Osteocyte (in vitro differentiated cells): Measurements from ENCODE around the gene CCDC88C. TPM values are rescaled to one million over a fixed set of nuclear protein-coding genes. Genes with fewer than 3 reads are reported as not detected.

Experiments used
- DNase-seq: peaks from one replicate; pipeline ENCODE4 v3.0.0; 2021; ENCODE audit warnings: mixed read lengths; ENCODE audit not compliant: unreplicated experiment; ENCODE audit errors: extremely low spot score
- H3K27ac Mint-ChIP-seq: one replicate; pipeline ENCODE4 v1.8.0; 2021; ENCODE audit warnings: mild to moderate bottlenecking, mixed read lengths; ENCODE audit not compliant: unreplicated experiment
- H3K27me3 Mint-ChIP-seq: one replicate; pipeline ENCODE4 v1.8.0; 2021; ENCODE audit warnings: mixed read lengths; ENCODE audit not compliant: unreplicated experiment
- H3K36me3 Mint-ChIP-seq: one replicate; pipeline ENCODE4 v1.8.0; 2021; ENCODE audit warnings: mixed read lengths; ENCODE audit not compliant: unreplicated experiment
- H3K4me1 Mint-ChIP-seq: one replicate; pipeline ENCODE4 v1.8.0; 2021; ENCODE audit warnings: mixed read lengths; ENCODE audit not compliant: unreplicated experiment
- H3K4me3 Mint-ChIP-seq: one replicate; pipeline ENCODE4 v1.8.0; 2021; ENCODE audit warnings: mild to moderate bottlenecking, moderate library complexity, mixed read lengths; ENCODE audit not compliant: unreplicated experiment
- H3K9me3 Mint-ChIP-seq: one replicate; pipeline ENCODE4 v1.8.0; 2021; ENCODE audit warnings: mixed read lengths; ENCODE audit not compliant: unreplicated experiment
- total RNA-seq: library from RNA; stranded (reverse); gene quantifications from 2 replicates; pipeline ENCODE4 v1.2.1, GENCODE V29; 2021
- TF ChIP-seq, protein P1 (sequence below): fragments of 200-600 bp; sonication (generic); IDR thresholded peaks from 2 replicates; pipeline ENCODE4 v1.5.0; 2021; ENCODE audit warnings: antibody characterized with exemption, mild to moderate bottlenecking, moderate library complexity

The CCDC88C gene
- total RNA-seq, 1 donor from 2014 or later: 1.4 TPM

DNA sequence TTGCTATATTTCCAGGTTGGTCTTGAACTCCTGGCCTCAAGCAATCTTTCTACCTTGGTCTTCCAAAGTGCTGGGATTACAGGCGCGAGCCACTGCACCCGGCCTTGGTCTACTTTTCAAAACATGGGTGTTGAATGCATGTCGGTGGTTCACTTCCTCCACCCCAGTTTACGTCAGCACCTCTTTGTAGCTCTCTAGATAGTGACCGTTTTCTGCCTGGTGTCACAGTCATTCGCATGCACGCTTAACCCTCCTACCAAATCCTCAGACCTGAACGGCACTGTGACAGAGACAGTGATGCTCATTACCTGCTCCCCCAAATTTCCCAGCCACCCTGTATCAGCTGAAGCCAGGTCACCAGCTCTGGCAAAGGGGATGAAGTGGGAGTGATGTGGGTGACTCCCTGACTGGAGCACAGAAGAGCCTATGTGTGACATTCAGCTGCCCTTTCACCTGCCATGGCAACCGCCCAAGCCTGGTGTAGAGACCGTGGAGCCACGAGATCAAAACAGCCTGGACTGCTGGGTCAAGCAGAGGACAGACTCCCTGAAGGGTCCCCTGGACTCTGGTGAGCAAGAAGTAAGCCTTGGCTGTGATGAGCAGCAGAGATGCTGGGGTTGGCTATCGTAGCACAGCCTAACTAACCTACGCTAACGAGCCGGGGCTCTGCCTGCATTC lies 106.9 kb downstream of the CCDC88C start:
- DNase-seq: no peak
- no peaks in the 10 kb centered on the region for H3K4me1 Mint-ChIP-seq
- no peaks in the 10 kb centered on the region for H3K9me3 Mint-ChIP-seq
- TF ChIP-seq, protein P1, sequence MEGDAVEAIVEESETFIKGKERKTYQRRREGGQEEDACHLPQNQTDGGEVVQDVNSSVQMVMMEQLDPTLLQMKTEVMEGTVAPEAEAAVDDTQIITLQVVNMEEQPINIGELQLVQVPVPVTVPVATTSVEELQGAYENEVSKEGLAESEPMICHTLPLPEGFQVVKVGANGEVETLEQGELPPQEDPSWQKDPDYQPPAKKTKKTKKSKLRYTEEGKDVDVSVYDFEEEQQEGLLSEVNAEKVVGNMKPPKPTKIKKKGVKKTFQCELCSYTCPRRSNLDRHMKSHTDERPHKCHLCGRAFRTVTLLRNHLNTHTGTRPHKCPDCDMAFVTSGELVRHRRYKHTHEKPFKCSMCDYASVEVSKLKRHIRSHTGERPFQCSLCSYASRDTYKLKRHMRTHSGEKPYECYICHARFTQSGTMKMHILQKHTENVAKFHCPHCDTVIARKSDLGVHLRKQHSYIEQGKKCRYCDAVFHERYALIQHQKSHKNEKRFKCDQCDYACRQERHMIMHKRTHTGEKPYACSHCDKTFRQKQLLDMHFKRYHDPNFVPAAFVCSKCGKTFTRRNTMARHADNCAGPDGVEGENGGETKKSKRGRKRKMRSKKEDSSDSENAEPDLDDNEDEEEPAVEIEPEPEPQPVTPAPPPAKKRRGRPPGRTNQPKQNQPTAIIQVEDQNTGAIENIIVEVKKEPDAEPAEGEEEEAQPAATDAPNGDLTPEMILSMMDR: no peak
- H3K4me3 Mint-ChIP-seq: no peak overlapping the region
- no peak overlapping the region for H3K27ac Mint-ChIP-seq
- H3K36me3 Mint-ChIP-seq: no peaks in the 10 kb centered on the region
- no peaks in the 10 kb centered on the region for H3K27me3 Mint-ChIP-seq

DNA sequence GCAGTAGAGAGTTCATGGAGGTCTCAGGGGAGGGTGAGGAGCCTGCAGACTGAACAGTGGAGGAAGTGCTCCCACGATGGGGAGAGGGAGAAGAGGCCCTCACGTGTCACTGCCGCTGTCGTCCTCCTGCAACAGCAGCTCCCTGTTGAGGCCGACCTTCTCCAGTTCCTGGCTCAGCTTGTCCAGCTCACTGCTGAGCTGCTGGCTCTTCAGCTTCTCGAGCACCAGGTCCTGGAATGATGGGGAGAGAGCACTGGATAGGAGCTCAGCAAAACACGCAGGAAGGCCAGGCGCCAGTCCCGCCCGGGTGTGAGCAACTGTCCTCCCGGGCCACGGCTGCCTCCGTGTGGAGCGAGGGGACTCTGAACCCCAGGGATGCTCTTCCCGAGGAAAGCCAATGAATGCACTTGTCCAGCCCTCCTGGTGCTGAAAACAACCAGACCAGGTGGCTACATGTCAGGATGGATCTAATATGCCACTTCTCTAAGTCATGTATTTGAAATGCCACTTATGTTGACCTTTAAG lies 107.8 kb downstream of the CCDC88C start:
- Mint-ChIP-seq H3K27me3 (no peaks in the 10 kb centered on the region), H3K4me3 (no peak overlapping the region), H3K27ac (no peak overlapping the region), H3K4me1 (no peaks in the 10 kb centered on the region), H3K9me3 (no peaks in the 10 kb centered on the region), H3K36me3 (no peaks in the 10 kb centered on the region)
- TF ChIP-seq, protein P1: no peak
- no peak for DNase-seq

DNA sequence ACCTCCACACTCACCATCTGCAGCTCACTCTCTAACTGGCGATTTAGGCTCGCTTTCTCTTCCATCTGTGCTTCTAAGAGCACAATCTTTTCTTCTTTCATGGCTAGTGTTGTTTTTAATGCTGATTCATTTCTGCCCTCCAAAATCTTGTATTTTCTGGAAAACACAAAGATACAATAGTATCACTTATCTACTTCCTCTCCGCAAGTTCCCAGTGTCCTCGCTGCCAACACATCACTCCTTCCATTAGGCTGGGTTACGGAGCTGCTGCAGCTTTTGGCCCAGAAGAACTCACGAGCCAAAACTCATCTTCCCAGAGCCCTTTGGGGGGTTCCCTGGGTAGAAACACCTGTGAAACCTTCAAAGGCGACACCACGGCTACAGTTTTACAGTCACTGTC lies 109.3 kb downstream of the CCDC88C start:
- Mint-ChIP-seq H3K4me1 (no peaks in the 10 kb centered on the region), H3K36me3 (no peaks in the 10 kb centered on the region), H3K4me3 (no peak overlapping the region), H3K27me3 (no peaks in the 10 kb centered on the region), H3K27ac (no peak overlapping the region), H3K9me3 (no peaks in the 10 kb centered on the region)
- TF ChIP-seq, protein P1: no peak
- DNase-seq: no peak

DNA sequence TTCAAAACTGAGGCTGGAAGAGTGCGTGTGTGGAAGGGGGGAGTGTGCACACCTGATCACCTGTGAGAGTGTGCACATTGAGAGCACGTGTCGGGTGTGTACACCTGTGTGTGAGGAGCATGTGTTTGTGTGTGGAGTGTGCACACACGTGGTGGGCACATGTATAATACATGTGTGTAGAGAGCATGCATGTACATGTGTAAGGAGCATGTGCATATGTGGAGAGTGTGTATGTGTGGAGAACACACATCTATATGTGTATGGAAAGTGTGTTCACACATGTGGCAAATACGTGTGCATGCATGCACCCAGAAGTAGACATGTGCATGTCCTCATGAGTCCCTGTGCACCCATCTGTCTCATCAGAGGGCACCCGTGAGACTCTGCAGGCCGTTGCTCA lies 110.0 kb downstream of the CCDC88C start:
- Mint-ChIP-seq H3K4me1 (no peaks in the 10 kb centered on the region), H3K36me3 (no peaks in the 10 kb centered on the region), H3K27ac (no peak overlapping the region), H3K9me3 (no peaks in the 10 kb centered on the region), H3K4me3 (no peak overlapping the region), H3K27me3 (no peaks in the 10 kb centered on the region)
- no peak for DNase-seq
- TF ChIP-seq, protein P1: no peak

- TF ChIP-seq, protein P1: no peak
- Mint-ChIP-seq H3K9me3 (no peaks in the 10 kb centered on the region), H3K27ac (no peak overlapping the region), H3K4me1 (no peaks in the 10 kb centered on the region), H3K4me3 (no peak overlapping the region), H3K27me3 (no peaks in the 10 kb centered on the region), H3K36me3 (no peaks in the 10 kb centered on the region)
- no peak for DNase-seq
Observed at GRCh38 chr14:91307046-91307445, 110.6 kb downstream of the CCDC88C start.
